GM12878 (cell line): ENCODE measurements around the gene SLC17A8.

ENCODE experiments used
- CREM ChIP-seq: IDR thresholded peaks from 2 replicates; pipeline ENCODE4 v1.6.1; 2014; ENCODE audit warnings: antibody characterized with exemption, low read depth
- MTA2 ChIP-seq: fragments of 450-650 bp; IDR thresholded peaks from 2 replicates; pipeline ENCODE4 v1.6.1; 2016; ENCODE audit warnings: low read depth, mild to moderate bottlenecking, moderate library complexity
- POLR2AphosphoS5 ChIP-seq: IDR thresholded peaks from 2 replicates; pipeline ENCODE4 v1.6.1; 2011; ENCODE audit warnings: mild to moderate bottlenecking, low read length, inconsistent platforms
- POU2F2 ChIP-seq: IDR thresholded peaks from 3 replicates; pipeline ENCODE4 v1.6.1; 2011; ENCODE audit warnings: low read depth, mild to moderate bottlenecking, low read length, borderline replicate concordance
- RCOR1 ChIP-seq: conservative IDR thresholded peaks from 2 replicates; pipeline ENCODE4 v1.6.1; 2012; ENCODE audit warnings: low read depth, low read length, improper control_type of control experiment
- RFX5 ChIP-seq: IDR thresholded peaks from 2 replicates; pipeline ENCODE4 v1.6.1; 2011; ENCODE audit warnings: low read depth, low read length, improper control_type of control experiment
- SP1 ChIP-seq: IDR thresholded peaks from one replicate; pipeline ENCODE4 v1.6.1; 2011; ENCODE audit warnings: low read depth, low read length
- SREBF2 ChIP-seq: IDR thresholded peaks from 2 replicates; pipeline ENCODE4 v1.6.1; 2012; ENCODE audit warnings: mild to moderate bottlenecking, low read length
- YBX1 ChIP-seq: fragments of 450-650 bp; IDR thresholded peaks from 2 replicates; pipeline ENCODE4 v1.6.1; 2016; ENCODE audit warnings: antibody characterized with exemption
- TF ChIP-seq, protein P1 (sequence below), 3 experiments: IDR thresholded peaks in 2 of 3; conservative IDR thresholded peaks in 1 of 3; 2 replicates each; pipeline ENCODE4 v1.5.1; 2011; ENCODE audit warnings: low read depth in 3 of 3, low read length in 3 of 3, mild to moderate bottlenecking in 3 of 3, control low read depth in 2 of 3, moderate library complexity in 2 of 3, inconsistent platforms in 1 of 3, mixed read lengths in 1 of 3; ENCODE audit not compliant: control insufficient read depth in 2 of 3, insufficient read depth in 1 of 3; ENCODE audit errors: extremely low read depth in 1 of 3
- TF ChIP-seq, protein P2 (sequence below): IDR thresholded peaks from 2 replicates; pipeline ENCODE4 v1.6.1; 2012; ENCODE audit warnings: low read length, inconsistent platforms
- TF ChIP-seq, protein P3 (sequence below): fragments of 450-650 bp; IDR thresholded peaks from 2 replicates; pipeline ENCODE4 v1.6.1; 2017; ENCODE audit warnings: antibody characterized with exemption, mild to moderate bottlenecking, moderate library complexity

DNA sequence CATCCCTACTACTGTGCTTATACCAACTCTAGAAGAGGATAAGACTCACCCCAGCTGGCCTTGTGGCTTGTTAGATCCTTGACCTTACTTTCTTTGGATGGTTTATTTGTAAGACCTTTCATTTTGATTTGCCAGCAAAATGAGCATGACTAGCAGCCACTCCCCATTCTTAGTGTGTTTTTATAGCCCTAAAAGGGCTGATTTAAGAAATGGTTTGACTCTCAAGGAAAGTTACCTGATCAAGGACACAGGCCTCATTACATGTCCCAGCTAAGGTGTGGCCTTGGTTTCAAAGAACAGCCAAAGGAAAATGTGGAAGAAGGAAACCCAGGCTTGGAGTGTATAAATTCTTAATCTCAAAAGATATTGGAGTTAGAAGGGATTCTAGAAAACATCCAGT is 41.4 kb downstream of the SLC17A8 start:
- TF ChIP-seq RFX5: no peak
- TF ChIP-seq, protein P1, sequence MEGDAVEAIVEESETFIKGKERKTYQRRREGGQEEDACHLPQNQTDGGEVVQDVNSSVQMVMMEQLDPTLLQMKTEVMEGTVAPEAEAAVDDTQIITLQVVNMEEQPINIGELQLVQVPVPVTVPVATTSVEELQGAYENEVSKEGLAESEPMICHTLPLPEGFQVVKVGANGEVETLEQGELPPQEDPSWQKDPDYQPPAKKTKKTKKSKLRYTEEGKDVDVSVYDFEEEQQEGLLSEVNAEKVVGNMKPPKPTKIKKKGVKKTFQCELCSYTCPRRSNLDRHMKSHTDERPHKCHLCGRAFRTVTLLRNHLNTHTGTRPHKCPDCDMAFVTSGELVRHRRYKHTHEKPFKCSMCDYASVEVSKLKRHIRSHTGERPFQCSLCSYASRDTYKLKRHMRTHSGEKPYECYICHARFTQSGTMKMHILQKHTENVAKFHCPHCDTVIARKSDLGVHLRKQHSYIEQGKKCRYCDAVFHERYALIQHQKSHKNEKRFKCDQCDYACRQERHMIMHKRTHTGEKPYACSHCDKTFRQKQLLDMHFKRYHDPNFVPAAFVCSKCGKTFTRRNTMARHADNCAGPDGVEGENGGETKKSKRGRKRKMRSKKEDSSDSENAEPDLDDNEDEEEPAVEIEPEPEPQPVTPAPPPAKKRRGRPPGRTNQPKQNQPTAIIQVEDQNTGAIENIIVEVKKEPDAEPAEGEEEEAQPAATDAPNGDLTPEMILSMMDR (IDR thresholded peaks at IDR 0.05 in 2 of 3, conservative IDR thresholded peaks at IDR 0.05 in 1 of 3; ENCODE audit: control insufficient read depth in 2 of 3, extremely low read depth in 1 of 3, insufficient read depth in 1 of 3, low read depth in 3 of 3, low read length in 3 of 3): no peak
- TF ChIP-seq MTA2: no peak
- no peak for TF ChIP-seq SREBF2
- no peak for TF ChIP-seq POLR2AphosphoS5
- TF ChIP-seq, protein P2, sequence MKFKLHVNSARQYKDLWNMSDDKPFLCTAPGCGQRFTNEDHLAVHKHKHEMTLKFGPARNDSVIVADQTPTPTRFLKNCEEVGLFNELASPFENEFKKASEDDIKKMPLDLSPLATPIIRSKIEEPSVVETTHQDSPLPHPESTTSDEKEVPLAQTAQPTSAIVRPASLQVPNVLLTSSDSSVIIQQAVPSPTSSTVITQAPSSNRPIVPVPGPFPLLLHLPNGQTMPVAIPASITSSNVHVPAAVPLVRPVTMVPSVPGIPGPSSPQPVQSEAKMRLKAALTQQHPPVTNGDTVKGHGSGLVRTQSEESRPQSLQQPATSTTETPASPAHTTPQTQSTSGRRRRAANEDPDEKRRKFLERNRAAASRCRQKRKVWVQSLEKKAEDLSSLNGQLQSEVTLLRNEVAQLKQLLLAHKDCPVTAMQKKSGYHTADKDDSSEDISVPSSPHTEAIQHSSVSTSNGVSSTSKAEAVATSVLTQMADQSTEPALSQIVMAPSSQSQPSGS: no peak
- no peak for TF ChIP-seq CREM
- TF ChIP-seq, protein P3, sequence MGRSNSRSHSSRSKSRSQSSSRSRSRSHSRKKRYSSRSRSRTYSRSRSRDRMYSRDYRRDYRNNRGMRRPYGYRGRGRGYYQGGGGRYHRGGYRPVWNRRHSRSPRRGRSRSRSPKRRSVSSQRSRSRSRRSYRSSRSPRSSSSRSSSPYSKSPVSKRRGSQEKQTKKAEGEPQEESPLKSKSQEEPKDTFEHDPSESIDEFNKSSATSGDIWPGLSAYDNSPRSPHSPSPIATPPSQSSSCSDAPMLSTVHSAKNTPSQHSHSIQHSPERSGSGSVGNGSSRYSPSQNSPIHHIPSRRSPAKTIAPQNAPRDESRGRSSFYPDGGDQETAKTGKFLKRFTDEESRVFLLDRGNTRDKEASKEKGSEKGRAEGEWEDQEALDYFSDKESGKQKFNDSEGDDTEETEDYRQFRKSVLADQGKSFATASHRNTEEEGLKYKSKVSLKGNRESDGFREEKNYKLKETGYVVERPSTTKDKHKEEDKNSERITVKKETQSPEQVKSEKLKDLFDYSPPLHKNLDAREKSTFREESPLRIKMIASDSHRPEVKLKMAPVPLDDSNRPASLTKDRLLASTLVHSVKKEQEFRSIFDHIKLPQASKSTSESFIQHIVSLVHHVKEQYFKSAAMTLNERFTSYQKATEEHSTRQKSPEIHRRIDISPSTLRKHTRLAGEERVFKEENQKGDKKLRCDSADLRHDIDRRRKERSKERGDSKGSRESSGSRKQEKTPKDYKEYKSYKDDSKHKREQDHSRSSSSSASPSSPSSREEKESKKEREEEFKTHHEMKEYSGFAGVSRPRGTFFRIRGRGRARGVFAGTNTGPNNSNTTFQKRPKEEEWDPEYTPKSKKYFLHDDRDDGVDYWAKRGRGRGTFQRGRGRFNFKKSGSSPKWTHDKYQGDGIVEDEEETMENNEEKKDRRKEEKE: no peak
- TF ChIP-seq POU2F2: no peak
- TF ChIP-seq SP1: no peak
- TF ChIP-seq YBX1: no peak
- no peak for TF ChIP-seq RCOR1
